T1000 (cell line): ENCODE measurements around the gene CANX.
A peak's percentile ranks its signal among the peaks of the same experiment; 100 is the strongest.
"Not testable (repeated sequence)": the region's sequence is repeated elsewhere in the genome, so short reads cannot be mapped to it uniquely, and the experiment has no call there.

ENCODE experiments used
- DNase-seq: peaks from one replicate; lab custom pipeline; 2025; ENCODE audit warnings: mixed read lengths; lab: John Stamatoyannopoulos, UW

The CANX gene

GRCh38 chr5:179698935-179699615 lies at the start of gene CANX:
CANX (plus strand) TSS chr5:179698967; CDS start chr5:179705682, 6,715 bp downstream.
- DNase-seq: no peak

DNA sequence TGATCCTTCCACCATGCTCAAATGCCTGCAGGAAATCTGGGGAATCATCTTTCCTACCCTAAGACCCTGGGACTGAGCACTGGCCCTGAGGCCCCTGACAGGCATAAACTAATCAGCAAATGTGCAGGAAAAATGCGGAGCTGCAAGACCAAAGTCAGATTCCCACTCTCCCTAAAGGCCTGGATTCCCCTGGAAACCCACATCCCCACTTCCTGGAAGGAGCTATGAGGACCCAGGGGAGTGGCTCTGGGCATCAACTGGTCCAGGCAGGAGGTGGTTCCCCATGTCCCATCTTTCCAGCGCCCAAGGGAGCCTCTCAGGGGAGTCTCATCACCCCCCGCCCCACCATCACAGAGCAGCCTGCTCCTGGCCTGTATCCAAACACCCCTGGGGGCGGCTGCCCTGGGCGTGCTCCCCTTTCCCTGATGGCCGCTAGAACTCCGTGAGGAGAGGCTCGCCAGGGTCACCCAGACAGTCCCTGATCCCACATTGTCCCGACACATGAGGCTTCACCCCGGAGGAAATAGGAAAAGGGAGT lies 49.5 kb upstream of the CANX start:
- DNase-seq: not testable (repeated sequence)

GRCh38 chr5:179650245-179650644 lies 48.5 kb upstream of the CANX start:
- not testable (repeated sequence) for DNase-seq

- not testable (repeated sequence) for DNase-seq
Measured at GRCh38 chr5:179653135-179653534, 45.6 kb upstream of the CANX start.

GRCh38 chr5:179657302-179658178 lies 41.2 kb upstream of the CANX start:
- DNase-seq: not testable (repeated sequence)

GRCh38 chr5:179658179-179658856 lies 40.4 kb upstream of the CANX start:
- not testable (repeated sequence) for DNase-seq

- not testable (repeated sequence) for DNase-seq
Measured at GRCh38 chr5:179661647-179662046, 37.1 kb upstream of the CANX start.

GRCh38 chr5:179668391-179668790 lies 30.4 kb upstream of the CANX start:
- no peak for DNase-seq

DNA sequence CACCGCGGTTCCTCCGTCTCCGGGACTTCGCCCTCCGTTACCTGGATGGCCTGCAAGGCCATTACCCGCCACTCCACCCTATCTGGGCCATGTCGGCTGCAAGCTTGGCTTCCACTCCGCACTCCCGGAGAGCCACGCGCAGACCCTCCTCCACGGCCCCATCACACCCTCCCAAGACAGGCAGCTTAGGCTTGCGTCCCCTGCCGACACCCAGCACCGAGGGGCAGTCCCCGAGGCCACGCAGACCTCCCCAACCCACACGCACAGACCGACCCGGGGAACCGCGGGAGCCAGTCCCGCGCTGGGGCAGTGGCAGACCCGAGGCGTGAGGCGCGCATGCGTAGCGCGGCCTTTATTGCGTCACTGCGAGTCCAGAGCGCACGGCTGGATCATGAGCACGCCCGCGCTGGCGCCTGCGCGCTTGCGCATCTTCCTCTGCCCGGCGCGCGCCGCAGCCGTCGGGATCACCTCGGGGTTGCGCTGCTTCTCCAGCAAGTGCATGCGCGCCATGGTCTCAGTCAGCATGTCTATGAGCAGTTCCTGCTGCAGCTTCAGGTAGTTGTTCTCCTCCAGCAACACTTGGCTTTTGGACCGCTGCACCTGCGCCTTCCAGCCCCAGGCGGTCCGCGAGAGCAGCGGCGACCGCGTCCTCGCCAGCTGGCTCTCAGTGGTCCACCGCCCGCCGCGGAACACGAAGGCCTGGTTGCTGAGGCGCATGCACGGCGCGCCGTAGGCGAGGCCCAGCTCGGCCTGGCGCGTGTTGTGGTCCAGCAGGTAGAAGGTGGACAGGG lies 20.3 kb upstream of the CANX start:
- peak; percentile 85 for DNase-seq

- DNase-seq: no peak
Measured at GRCh38 chr5:179679014-179679674, 19.6 kb upstream of the CANX start.

DNA sequence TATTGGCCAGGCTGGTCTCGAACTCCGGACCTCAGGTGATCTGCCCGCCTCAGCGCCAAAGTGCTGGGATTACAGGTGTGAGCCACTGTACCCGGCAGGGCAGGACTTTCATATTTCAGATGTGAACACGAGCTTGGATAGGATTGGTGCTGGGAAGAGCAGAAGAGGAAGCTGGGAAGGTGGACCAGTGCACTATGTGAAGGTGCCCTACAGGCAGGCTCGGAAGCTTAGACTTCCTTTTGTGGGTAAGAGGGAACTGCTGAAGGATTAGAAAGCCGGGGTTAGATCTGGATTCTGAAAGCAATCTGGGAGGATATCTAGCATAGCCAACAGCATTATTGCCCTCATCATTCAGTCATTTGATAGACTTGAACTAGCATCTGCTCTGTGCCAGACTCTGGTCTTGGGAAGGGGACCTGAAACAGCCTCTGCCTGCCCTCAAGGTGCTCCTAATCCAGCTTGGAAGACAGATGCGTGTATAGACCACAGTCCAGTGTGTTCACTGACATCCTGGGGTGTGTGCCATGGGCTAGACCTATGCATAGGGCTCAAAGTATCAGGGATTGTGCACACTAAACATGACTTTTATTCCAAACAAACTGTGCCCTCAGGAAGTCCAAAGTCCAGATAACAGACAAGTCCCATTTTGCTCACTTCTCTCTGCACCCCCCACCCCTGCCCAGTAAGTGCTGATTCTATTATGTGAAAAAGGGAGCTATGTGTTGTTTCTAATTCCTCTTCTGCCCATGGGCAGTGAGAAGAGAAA lies 18.6 kb upstream of the CANX start:
- DNase-seq: no peak

- no peak for DNase-seq
Measured at GRCh38 chr5:179680780-179681401, 17.9 kb upstream of the CANX start, which contains the start of gene CBY3. CBY3 (minus strand) TSS chr5:179681034; CDS start chr5:179680918, 116 bp downstream.

GRCh38 chr5:179689212-179689611 lies 9.6 kb upstream of the CANX start:
- not testable (repeated sequence) for DNase-seq

DNA sequence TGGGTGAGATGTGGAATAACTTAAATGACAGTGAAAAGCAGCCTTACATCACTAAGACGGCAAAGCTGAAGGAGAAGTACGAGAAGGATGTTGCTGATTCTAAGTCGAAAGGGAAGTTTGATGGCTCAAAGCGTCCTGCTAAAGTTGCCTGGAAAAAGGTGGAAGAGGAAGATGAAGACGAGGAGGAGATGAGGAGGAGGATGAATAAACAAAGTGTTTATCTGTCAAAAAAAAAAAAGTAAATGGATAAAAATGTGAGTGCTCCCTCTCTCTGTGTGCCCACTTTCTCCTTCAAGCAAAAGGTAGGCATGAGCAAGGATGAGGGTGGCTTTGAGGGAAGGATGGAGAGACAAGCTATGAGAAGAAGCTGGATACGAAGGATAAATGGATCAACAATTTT lies 4.2 kb upstream of the CANX start:
- no peak for DNase-seq

DNA sequence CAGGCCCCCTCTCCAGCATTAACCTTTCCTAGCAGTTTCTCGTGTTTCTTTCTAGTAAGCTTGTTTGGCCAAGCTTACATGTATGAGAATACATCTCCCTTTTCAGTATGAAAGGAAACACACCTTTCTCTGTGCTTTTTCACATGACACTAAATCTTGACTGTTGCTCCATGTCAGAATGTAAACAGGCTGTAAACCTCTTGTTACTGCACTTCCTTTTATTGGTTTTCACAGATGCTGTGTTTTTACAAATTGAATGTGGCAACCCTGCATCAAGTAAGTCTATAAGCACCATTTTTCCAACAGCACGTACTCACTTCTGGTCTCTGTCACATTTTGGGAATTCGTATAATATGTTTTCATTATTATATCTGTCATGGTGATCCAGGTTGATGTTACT lies 2.2 kb upstream of the CANX start:
- DNase-seq: no peak

- DNase-seq: no peak
Measured at GRCh38 chr5:179697108-179697507, 1.7 kb upstream of the CANX start.

DNA sequence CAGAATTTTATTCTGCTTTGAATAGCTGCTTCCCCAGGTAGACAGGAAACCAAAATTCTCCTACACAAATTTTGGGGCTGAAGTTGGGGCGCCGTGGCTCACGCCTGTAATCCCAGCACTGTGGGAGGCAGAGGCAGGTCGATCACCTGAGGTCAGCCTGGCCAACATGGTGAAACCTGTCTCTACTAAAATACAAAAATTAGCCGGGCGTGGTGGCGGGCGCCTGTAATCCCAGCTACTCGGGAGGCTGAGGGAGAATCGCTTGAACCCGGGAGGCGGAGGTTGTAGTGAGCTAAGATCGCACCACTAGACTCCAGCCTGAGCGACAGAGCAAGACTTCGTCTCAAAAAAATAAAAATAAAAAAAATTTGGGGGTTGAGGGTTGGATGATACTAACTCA lies 1.2 kb upstream of the CANX start:
- not testable (repeated sequence) for DNase-seq

- peak; percentile 98 for DNase-seq
Measured at GRCh38 chr5:179697993-179698934, 503 bp upstream of the CANX start.
